HUES6 (cell line): ENCODE data around the gene GRM2.

Source experiments
- H3K27ac ChIP-seq: 2 replicates; pipeline ENCODE4 v1.7.0; 2013; ENCODE audit warnings: low read depth, mild to moderate bottlenecking, low read length, inconsistent platforms
- H3K27me3 ChIP-seq: 2 replicates; pipeline ENCODE4 v1.6.1; 2013; ENCODE audit warnings: low read length; ENCODE audit not compliant: control insufficient read depth, insufficient read depth
- H3K36me3 ChIP-seq: 2 replicates; pipeline ENCODE4 v1.6.1; 2013; ENCODE audit warnings: low read length; ENCODE audit not compliant: control insufficient read depth, insufficient read depth
- H3K4me1 ChIP-seq: 2 replicates; pipeline ENCODE4 v1.6.1; 2013; ENCODE audit warnings: low read length; ENCODE audit not compliant: control insufficient read depth, insufficient read depth
- H3K4me3 ChIP-seq: 2 replicates; pipeline ENCODE4 v1.5.1; 2013; ENCODE audit warnings: low read depth, low read length
- H3K9ac ChIP-seq: one replicate; pipeline ENCODE4 v1.6.1; 2013; ENCODE audit warnings: mild to moderate bottlenecking, low read length
- H3K9me3 ChIP-seq: 2 replicates; pipeline ENCODE4 v1.6.1; 2013; ENCODE audit warnings: low read depth, low read length; ENCODE audit not compliant: control insufficient read depth, insufficient read depth

GRM2 gene

DNA sequence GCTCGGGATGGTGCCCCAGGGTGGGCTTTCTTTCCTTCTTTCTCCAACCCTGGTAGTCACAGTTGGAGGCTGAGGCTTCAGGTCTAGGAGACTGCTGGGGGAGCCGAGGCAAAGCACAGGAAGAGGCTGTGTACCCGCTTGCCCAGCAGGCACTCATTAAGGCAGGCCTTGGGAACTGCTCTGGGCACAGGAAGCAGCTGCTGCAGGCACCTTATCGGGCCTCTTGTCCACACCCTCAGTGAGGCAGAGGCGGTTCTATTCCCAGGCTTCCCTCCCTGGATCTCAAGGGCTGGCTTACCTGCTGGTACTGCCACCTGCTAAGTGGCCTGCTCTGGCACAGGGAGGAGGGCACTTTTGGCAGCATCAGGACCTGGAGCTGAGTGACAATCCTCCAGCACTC is 15.8 kb upstream of the GRM2 start:
- H3K4me3 ChIP-seq = no peak overlapping the region
- no peak overlapping the region for H3K27ac ChIP-seq
- H3K27me3 ChIP-seq = no peaks in the 10 kb centered on the region
- H3K9ac ChIP-seq = no peak overlapping the region
- H3K9me3 ChIP-seq = no peaks in the 10 kb centered on the region
- peaks cover 12% of the 10 kb centered on the region for H3K36me3 ChIP-seq
- peaks cover 7% of the 10 kb centered on the region for H3K4me1 ChIP-seq

DNA sequence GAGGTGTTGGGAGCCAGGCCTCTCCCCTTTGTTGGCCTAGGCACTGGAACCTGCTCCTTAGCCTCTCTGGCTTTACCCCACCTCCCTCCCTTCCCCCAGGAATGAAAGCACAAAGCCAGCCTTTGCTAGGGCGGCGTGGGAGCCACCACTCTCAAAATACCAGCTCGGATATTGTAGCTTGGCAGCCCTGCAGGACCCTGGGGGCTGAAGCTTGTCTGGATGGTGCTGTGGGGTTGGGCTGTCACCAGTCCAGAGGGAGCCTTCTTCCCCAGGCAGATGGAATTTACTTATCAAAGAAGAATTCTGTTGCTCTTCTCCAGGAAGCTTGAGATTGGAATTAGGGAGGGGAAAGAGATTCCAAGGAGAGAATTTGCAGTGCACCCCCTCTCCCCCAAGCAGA is 14.9 kb upstream of the GRM2 start:
- Histone ChIP-seq H3K27ac (no peak overlapping the region), H3K9ac (no peak overlapping the region), H3K9me3 (no peaks in the 10 kb centered on the region), H3K27me3 (no peaks in the 10 kb centered on the region), H3K36me3 (peaks cover 8% of the 10 kb centered on the region; the same call in 1 of the 2 replicates), H3K4me3 (no peak overlapping the region), H3K4me1 (peaks cover 3% of the 10 kb centered on the region)

DNA sequence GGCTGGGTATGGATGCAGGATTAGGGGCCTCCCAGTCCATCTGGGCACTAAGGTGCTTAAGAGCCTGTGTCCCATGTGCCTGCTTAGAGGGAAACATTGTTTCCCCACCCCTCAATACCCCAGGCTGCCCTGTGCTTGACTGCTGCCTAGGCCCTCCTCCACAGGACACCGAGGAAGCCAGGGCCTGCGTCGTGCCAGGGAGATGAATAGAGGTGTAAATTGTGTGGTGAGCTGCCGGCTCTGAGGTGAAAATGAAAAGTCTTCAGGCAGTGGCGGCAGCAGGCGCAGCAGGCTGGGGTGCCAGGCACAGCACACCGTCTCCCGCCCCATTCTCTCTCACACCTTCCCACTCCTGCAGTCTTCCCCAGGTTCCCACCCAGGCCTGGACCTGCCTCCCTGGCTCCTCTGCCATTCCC is 13.9 kb upstream of the GRM2 start:
- Histone ChIP-seq H3K36me3 (peaks cover 6% of the 10 kb centered on the region; the same call in 1 of the 2 replicates), H3K27ac (no peak overlapping the region)

DNA sequence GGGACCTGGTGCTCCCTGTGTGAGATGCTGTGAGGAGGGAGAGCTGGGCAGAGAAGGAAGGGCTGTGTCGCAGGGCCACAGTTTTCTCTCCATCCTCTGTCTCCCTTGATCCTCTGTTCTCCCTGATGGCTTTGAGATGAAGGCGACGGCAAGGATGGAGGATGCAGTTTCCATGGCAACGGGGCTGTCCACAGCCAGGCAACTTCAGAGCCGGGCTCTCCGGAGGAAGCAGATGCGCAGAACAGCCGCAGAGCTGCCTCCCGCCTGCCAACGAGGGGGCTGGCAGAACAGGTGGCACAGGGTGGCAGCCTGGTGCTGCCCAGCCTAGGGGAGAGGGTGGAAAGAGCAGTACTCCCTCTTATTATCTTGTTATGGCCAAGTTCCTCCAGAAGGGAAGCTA is 9.9 kb upstream of the GRM2 start:
- Histone ChIP-seq H3K27me3 (no peaks in the 10 kb centered on the region), H3K9ac (no peak overlapping the region), H3K4me1 (no peaks in the 10 kb centered on the region), H3K27ac (no peak overlapping the region), H3K9me3 (no peaks in the 10 kb centered on the region), H3K4me3 (no peak overlapping the region), H3K36me3 (peaks cover 12% of the 10 kb centered on the region; the same call in 1 of the 2 replicates)

More for the DNA sequence above, 13.9 kb upstream of the GRM2 start:
- H3K4me3 ChIP-seq = no peak overlapping the region
- H3K9me3 ChIP-seq = no peaks in the 10 kb centered on the region
- no peak overlapping the region for H3K9ac ChIP-seq
- H3K27me3 ChIP-seq = no peaks in the 10 kb centered on the region
- H3K4me1 ChIP-seq = peaks cover 3% of the 10 kb centered on the region; the same call in 1 of the 2 replicates

DNA sequence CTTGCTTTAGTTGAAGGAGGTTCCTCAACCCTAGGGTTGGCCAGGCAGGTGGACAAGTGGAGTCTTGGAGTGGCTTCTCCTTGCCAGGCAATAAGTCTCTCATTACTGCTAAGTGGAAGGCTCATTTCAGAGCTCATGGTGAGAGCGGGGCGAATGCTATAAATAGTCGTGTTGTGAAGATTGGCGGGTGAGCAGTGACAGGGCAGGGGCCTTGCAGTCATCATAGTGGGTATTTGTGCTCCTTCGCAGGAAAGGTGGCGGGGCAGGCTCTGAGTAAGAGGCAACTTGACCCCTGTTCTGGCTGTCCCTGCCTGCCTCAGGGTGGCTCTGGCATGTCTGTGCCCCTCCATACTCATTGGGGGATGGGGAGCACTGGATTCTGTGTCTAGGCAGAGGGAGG is 8.7 kb upstream of the GRM2 start:
- Histone ChIP-seq H3K36me3 (peaks cover 12% of the 10 kb centered on the region; the same call in 1 of the 2 replicates), H3K27me3 (no peaks in the 10 kb centered on the region), H3K4me1 (peaks cover 8% of the 10 kb centered on the region), H3K27ac (no peak overlapping the region), H3K4me3 (no peak overlapping the region), H3K9me3 (no peaks in the 10 kb centered on the region), H3K9ac (no peak overlapping the region)

DNA sequence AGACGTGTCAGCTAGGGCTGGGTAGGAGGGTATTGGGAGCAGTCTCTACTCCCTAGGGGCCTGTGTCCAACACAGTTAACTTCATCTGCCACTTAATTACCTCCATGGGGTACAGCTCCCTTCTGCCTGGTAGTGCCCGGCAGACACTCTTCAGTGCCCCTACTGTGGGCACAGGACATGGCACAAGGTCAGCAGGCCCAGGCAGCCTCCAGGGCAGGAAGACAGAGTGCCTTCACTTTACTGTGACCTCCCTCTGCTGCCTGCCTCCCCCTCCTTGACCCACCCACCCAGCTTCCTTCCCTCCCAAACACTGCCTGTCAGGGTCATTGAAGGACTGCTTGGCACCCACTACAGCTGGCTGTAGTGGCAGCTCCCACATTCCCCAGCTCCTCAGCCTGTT is 6.5 kb upstream of the GRM2 start:
- Histone ChIP-seq H3K9ac (no peak overlapping the region), H3K9me3 (no peaks in the 10 kb centered on the region), H3K4me1 (peaks cover 17% of the 10 kb centered on the region), H3K27me3 (no peaks in the 10 kb centered on the region), H3K36me3 (peaks cover 16% of the 10 kb centered on the region; the same call in 1 of the 2 replicates), H3K4me3 (no peak overlapping the region), H3K27ac (no peak overlapping the region)

DNA sequence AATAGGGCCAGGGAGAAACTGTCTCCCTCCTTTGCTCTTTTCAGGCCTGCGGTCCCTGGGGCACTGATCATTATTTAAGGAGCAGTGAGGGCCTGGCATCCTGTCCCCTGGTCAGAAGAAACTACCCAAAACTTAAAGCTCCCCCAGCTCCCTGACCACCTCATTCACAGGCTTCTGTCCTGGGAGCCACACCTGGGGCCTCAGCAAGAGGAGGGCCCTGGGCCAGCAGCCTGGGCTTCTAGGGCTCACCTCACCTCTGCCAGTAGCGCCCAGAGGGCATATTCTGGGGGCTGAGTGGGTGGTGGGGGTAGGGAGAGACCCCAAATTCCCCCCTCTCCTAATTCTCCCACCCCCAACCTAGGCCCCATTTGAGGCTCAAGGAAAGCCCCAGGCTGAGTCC is 4.7 kb upstream of the GRM2 start:
- no peak overlapping the region for H3K4me3 ChIP-seq
- peaks cover 16% of the 10 kb centered on the region; the same call in 1 of the 2 replicates for H3K36me3 ChIP-seq
- no peaks in the 10 kb centered on the region for H3K9me3 ChIP-seq
- no peak overlapping the region for H3K9ac ChIP-seq
- H3K27ac ChIP-seq = no peak overlapping the region
- peaks cover 3% of the 10 kb centered on the region for H3K27me3 ChIP-seq
- peaks cover 17% of the 10 kb centered on the region for H3K4me1 ChIP-seq

DNA sequence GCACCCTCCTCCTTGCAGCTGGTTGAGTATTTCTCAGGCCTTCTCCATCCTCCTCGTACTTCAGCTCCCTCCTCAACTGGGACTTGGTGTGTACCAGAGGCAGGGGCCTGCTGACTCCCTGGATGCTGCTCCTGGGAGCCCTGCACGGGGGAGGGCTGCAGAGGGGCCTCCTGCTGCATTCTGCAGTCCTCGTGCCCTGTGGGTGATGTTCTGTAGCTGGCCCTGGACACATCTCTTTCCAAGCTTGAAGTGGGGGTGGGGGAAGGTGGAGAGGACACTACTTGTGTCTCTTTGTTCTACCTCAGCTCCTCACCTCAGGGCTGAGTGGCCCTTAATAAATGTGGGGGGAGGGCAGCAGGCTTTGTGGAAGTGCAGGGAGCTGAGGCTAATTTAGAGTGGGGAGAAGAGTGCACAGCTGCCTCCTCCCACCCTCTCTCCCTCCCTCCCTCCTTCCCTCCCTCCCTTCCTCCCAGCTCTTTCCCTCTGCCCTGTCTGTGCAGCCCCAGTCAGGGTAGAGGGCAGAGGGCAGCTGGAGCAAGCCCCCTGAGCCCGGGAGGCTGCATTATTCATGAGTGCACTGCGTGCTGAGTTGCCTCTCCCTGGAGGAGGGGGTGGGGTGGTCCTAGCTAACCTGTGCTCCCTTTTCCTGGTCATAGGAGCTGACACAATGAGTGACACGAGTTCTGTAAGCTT is 3.7 kb upstream of the GRM2 start:
- H3K9me3 ChIP-seq = no peaks in the 10 kb centered on the region
- H3K9ac ChIP-seq = no peak overlapping the region
- H3K36me3 ChIP-seq = peaks cover 16% of the 10 kb centered on the region; the same call in 1 of the 2 replicates

DNA sequence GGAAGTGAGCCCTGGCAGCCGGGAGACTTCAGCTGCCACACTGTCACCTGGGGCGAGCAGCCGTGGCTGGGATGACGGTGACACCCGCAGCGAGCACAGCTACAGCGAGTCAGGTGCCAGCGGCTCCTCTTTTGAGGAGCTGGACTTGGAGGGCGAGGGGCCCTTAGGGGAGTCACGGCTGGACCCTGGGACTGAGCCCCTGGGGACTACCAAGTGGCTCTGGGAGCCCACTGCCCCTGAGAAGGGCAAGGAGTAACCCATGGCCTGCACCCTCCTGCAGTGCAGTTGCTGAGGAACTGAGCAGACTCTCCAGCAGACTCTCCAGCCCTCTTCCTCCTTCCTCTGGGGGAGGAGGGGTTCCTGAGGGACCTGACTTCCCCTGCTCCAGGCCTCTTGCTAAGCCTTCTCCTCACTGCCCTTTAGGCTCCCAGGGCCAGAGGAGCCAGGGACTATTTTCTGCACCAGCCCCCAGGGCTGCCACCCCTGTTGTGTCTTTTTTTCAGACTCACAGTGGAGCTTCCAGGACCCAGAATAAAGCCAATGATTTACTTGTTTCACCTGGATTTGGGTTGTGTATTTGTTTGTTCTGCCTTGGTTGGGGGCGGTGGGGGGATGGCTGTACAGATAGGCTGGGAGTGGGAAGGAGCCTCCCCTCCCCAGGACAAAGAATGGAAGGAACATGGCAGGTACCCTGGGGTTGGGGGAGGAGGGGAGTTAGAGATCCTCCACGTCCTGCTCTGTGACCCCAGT is 2.9 kb upstream of the GRM2 start:
- Histone ChIP-seq H3K36me3 (peaks cover 16% of the 10 kb centered on the region; the same call in 1 of the 2 replicates), H3K9me3 (no peaks in the 10 kb centered on the region), H3K27me3 (peaks cover 20% of the 10 kb centered on the region), H3K9ac (no peak overlapping the region), H3K4me1 (peaks cover 20% of the 10 kb centered on the region), H3K4me3 (no peak overlapping the region), H3K27ac (no peak overlapping the region)

More for the DNA sequence above, 3.7 kb upstream of the GRM2 start:
- Histone ChIP-seq H3K4me3 (no peak overlapping the region), H3K27me3 (peaks cover 13% of the 10 kb centered on the region), H3K27ac (no peak overlapping the region), H3K4me1 (peaks cover 20% of the 10 kb centered on the region)

DNA sequence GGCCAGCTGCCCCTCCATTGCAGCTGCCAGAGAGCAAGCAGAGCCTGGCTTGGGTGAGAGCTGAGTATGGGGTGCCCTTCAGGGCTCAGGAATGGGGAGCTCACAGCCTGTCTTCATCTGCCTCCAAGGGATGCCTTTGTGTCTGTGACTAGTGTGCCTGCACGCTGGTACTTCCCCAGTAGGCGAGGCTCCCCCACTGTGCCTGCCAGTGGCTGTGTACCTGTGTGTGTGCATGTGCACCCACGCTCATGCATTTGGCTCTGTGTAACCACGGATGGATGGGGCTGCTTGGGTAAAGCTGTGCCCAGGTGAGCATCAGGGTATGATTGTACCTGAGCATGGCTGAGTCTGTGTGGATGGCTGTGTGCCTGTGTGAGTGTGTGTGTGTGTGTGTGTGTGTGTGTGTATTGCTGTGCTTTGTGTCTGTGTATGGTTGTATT is 2.3 kb upstream of the GRM2 start:
- Histone ChIP-seq H3K4me3 (no peak overlapping the region), H3K9me3 (no peaks in the 10 kb centered on the region), H3K4me1 (peaks cover 20% of the 10 kb centered on the region), H3K36me3 (peaks cover 11% of the 10 kb centered on the region; the same call in 1 of the 2 replicates), H3K27me3 (peaks cover 25% of the 10 kb centered on the region), H3K27ac (no peak overlapping the region), H3K9ac (no peak overlapping the region)
